VCaP (cell line): Measurements from ENCODE around the gene INSYN2B.

Experiments used
- H3K27ac ChIP-seq: fragments of 450-650 bp; 2 replicates; pipeline ENCODE4 v1.5.1; 2017
- CTCF ChIP-seq: fragments of 450-650 bp; conservative IDR thresholded peaks from 2 replicates; pipeline ENCODE4 v1.5.1; 2017; ENCODE audit warnings: mild to moderate bottlenecking, moderate library complexity

Gene INSYN2B

GRCh38 chr5:169974121-169974770, 6.0 kb downstream of the INSYN2B start:
- TF ChIP-seq CTCF, result no peak
- H3K27ac ChIP-seq, result no peak overlapping the region

DNA sequence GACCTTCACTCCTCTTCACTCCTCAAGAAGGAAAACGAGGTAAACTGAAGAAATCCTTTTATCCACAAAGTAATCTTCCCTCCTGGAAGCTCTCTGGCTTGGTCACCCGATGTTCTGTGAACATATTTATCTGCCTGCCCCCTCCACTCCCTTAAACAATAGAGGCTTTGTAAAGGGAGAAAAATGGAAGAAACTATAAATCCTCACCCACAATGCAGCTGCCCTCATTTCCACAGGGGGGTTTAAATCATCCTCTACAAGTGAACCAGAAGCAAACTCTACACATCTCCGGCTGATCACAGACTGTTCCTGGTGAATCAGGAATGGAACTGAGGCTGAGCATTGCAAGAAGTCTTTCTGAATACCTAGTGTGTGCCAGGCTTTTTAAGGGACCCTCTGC, 7.2 kb downstream of the INSYN2B start:
- no peak for TF ChIP-seq CTCF
- no peak overlapping the region for H3K27ac ChIP-seq

- no peak for TF ChIP-seq CTCF
- H3K27ac ChIP-seq, result no peak overlapping the region
These were observed 8.5 kb downstream of the INSYN2B start for GRCh38 chr5:169971780-169972179.

- H3K27ac ChIP-seq, result no peak overlapping the region
- TF ChIP-seq CTCF, result no peak
These were observed 9.2 kb downstream of the INSYN2B start for GRCh38 chr5:169970911-169971765.

DNA sequence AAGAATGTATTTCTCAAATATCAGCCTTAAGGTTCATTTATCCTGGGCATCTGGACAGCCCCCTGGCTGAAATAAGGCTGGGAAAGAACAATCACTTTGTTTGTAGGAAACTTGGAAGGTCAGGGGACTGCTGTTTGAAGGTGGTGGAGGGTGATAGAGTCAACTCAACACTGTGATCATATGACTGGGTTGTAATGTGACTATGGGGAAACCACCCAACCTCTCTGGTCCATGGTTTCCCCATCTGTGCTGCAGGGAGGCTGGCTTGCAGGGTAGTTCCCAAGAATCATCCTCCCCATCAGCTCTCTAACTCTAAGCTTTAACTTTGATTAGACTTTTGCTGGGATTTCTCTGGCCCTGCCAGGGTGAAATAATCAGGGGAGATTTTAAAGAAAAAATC, 10.0 kb downstream of the INSYN2B start:
- no peak for TF ChIP-seq CTCF
- no peak overlapping the region for H3K27ac ChIP-seq

GRCh38 chr5:169964246-169964645, 16.0 kb downstream of the INSYN2B start:
- TF ChIP-seq CTCF, result no peak
- no peak overlapping the region for H3K27ac ChIP-seq

- TF ChIP-seq CTCF, result no peak
- no peak overlapping the region for H3K27ac ChIP-seq
These were observed 19.6 kb downstream of the INSYN2B start for GRCh38 chr5:169960659-169961058.
